ENCODE data around the gene LINGO3. TPM values are rescaled to one million over a fixed set of nuclear protein-coding genes. Genes with fewer than 3 reads are reported as not detected.

The LINGO3 gene
- total RNA-seq (2022; extraction: Qiagen RNA extraction) = 0.05 to 0.11 TPM (median 0.08 TPM) in 4 of 5 replicates, not detected in the other

GRCh38 chr19:2308114-2308556, at the start of gene LINGO3:
Gene LINGO3 (minus strand): TSS chr19:2308154. CDS start chr19:2291776, 16,378 bp downstream.

GRCh38 chr19:2328401-2329148, 20.6 kb upstream of the LINGO3 start, which contains the start of the genes LSM7 and SPPL2B:
Gene LSM7 (minus strand): TSS chr19:2328586. CDS start chr19:2328566, 20 bp downstream.
Gene SPPL2B (plus strand): TSS chr19:2328684. CDS start chr19:2328710, 26 bp downstream.

GRCh38 chr19:2282062-2282861, 25.7 kb downstream of the LINGO3 start, which contains the start of gene PEAK3:
Gene PEAK3 (minus strand): TSS chr19:2282175. CDS start chr19:2280931, 1,244 bp downstream.

Other genes with a start within 250 kb of the LINGO3 start
- 13.3 to 19.7 TPM (median 18.4 TPM) in 5 replicates for gene MOB3A, start 211.8 kb downstream of the LINGO3 start, total RNA-seq (2022; extraction: Qiagen RNA extraction)
- 0.30 to 0.73 TPM (median 0.47 TPM) in 5 replicates for gene IZUMO4, start 211.2 kb downstream of the LINGO3 start, total RNA-seq (2022; extraction: Qiagen RNA extraction)
- gene AP3D1, start 156.6 kb downstream of the LINGO3 start, total RNA-seq (2022; extraction: Qiagen RNA extraction) = 56.3 to 87.5 TPM (median 80.0 TPM) in 5 replicates
- gene DOT1L, start 144.2 kb downstream of the LINGO3 start, total RNA-seq (2022; extraction: Qiagen RNA extraction) = 8.8 to 16.4 TPM (median 14.1 TPM) in 5 replicates
- gene PLEKHJ1, start 71.8 kb downstream of the LINGO3 start, total RNA-seq (2022; extraction: Qiagen RNA extraction) = 38.5 to 53.9 TPM (median 48.3 TPM) in 5 replicates
- gene SF3A2, start 71.3 kb downstream of the LINGO3 start, total RNA-seq (2022; extraction: Qiagen RNA extraction) = 63.4 to 79.4 TPM (median 72.6 TPM) in 5 replicates
- 4.3 to 16.9 TPM (median 12.3 TPM) in 5 replicates for gene AMH, start 58.8 kb downstream of the LINGO3 start, total RNA-seq (2022; extraction: Qiagen RNA extraction)
- gene JSRP1, start 51.7 kb downstream of the LINGO3 start, total RNA-seq (2022; extraction: Qiagen RNA extraction) = 0.12 to 1.5 TPM (median 0.53 TPM) in 5 replicates
- 0.15 to 0.41 TPM (median 0.31 TPM) in 5 replicates for gene PEAK3, start 26.0 kb downstream of the LINGO3 start, total RNA-seq (2022; extraction: Qiagen RNA extraction)
- 126 to 155 TPM (median 145 TPM) in 5 replicates for gene LSM7, start 20.4 kb upstream of the LINGO3 start, total RNA-seq (2022; extraction: Qiagen RNA extraction)
- 8.7 to 23.7 TPM (median 18.0 TPM) in 5 replicates for gene SPPL2B, start 20.5 kb upstream of the LINGO3 start, total RNA-seq (2022; extraction: Qiagen RNA extraction)
- 0.04 TPM in 1 of 5 replicates, not detected in the others for gene TMPRSS9, start 52.1 kb upstream of the LINGO3 start, total RNA-seq (2022; extraction: Qiagen RNA extraction)
- gene TIMM13, start 119.4 kb upstream of the LINGO3 start, total RNA-seq (2022; extraction: Qiagen RNA extraction) = 60.1 to 119 TPM (median 99.9 TPM) in 5 replicates
- 57.2 to 93.5 TPM (median 85.0 TPM) in 5 replicates for gene LMNB2, start 148.8 kb upstream of the LINGO3 start, total RNA-seq (2022; extraction: Qiagen RNA extraction)
- gene GADD45B, start 168.0 kb upstream of the LINGO3 start, total RNA-seq (2022; extraction: Qiagen RNA extraction) = 96.5 to 124 TPM (median 112 TPM) in 5 replicates

Measured in A549 treated with dexamethasone at 1 μM for 4 hours (cell line).